ENCODE measurements around the gene LMLN.

Gene LMLN

DNA sequence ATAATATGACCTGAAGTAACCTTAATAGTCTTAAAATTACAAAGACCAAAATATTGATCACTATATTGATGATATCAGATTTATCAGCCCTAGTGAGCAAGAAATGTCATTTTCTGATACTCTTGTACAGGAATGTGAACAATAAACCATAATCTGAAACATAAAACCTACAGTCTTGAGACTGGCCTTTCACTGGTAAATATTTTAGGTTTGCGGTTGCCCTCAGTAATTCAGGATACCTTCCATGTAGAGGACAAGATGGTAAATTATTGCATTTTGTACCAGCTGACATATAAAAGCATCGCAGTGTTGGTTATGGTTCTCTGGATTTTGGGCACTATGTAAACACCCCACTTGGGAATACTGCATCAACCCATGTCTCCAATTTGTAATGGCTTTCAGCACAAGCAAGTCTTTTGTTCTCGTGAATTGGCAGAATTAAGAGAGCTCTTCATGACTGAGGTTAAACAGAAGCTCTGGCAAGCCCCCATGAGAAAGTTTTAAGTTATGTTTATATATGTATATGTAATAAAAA is 128.5 kb downstream of the LMLN start:
- TF ChIP-seq ZFP3 (CRISPR knock-in tag; IDR thresholded peaks at IDR 0.05), result no peak
- no peak for TF ChIP-seq TCF4 (CRISPR knock-in tag; IDR thresholded peaks at IDR 0.05; ENCODE audit: borderline replicate concordance)
- TF ChIP-seq, protein P1, sequence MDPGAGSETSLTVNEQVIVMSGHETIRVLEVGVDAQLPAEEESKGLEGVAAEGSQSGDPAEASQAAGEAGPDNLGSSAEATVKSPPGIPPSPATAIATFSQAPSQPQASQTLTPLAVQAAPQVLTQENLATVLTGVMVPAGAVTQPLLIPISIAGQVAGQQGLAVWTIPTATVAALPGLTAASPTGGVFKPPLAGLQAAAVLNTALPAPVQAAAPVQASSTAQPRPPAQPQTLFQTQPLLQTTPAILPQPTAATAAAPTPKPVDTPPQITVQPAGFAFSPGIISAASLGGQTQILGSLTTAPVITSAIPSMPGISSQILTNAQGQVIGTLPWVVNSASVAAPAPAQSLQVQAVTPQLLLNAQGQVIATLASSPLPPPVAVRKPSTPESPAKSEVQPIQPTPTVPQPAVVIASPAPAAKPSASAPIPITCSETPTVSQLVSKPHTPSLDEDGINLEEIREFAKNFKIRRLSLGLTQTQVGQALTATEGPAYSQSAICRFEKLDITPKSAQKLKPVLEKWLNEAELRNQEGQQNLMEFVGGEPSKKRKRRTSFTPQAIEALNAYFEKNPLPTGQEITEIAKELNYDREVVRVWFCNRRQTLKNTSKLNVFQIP (CRISPR knock-in tag; IDR thresholded peaks at IDR 0.05; ENCODE audit: borderline replicate concordance, low read depth), result no peak
- no peak for TF ChIP-seq ZNF565 (CRISPR knock-in tag; conservative IDR thresholded peaks at IDR 0.05; ENCODE audit: low read depth)
- TF ChIP-seq ESRRG (CRISPR knock-in tag; IDR thresholded peaks at IDR 0.05), result no peak
- no peak for TF ChIP-seq TOX (CRISPR knock-in tag; IDR thresholded peaks at IDR 0.05; ENCODE audit: borderline replicate concordance)
- TF ChIP-seq ZC3H10 (CRISPR knock-in tag; IDR thresholded peaks at IDR 0.05), result no peak
- TF ChIP-seq, protein P2, sequence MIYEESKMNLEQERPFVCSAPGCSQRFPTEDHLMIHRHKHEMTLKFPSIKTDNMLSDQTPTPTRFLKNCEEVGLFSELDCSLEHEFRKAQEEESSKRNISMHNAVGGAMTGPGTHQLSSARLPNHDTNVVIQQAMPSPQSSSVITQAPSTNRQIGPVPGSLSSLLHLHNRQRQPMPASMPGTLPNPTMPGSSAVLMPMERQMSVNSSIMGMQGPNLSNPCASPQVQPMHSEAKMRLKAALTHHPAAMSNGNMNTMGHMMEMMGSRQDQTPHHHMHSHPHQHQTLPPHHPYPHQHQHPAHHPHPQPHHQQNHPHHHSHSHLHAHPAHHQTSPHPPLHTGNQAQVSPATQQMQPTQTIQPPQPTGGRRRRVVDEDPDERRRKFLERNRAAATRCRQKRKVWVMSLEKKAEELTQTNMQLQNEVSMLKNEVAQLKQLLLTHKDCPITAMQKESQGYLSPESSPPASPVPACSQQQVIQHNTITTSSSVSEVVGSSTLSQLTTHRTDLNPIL (CRISPR knock-in tag; IDR thresholded peaks at IDR 0.05; ENCODE audit: low read depth), result no peak
- TF ChIP-seq, protein P3, sequence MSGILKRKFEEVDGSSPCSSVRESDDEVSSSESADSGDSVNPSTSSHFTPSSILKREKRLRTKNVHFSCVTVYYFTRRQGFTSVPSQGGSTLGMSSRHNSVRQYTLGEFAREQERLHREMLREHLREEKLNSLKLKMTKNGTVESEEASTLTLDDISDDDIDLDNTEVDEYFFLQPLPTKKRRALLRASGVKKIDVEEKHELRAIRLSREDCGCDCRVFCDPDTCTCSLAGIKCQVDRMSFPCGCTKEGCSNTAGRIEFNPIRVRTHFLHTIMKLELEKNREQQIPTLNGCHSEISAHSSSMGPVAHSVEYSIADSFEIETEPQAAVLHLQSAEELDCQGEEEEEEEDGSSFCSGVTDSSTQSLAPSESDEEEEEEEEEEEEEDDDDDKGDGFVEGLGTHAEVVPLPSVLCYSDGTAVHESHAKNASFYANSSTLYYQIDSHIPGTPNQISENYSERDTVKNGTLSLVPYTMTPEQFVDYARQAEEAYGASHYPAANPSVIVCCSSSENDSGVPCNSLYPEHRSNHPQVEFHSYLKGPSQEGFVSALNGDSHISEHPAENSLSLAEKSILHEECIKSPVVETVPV (CRISPR knock-in tag; IDR thresholded peaks at IDR 0.05), result no peak
- no peak for TF ChIP-seq ISL1 (CRISPR knock-in tag; IDR thresholded peaks at IDR 0.05)
- no peak for TF ChIP-seq ZNF8 (CRISPR knock-in tag; IDR thresholded peaks at IDR 0.05)
- no peak for TF ChIP-seq RARB (CRISPR knock-in tag; IDR thresholded peaks at IDR 0.05)
- no peak for TF ChIP-seq ARNTL (CRISPR knock-in tag; IDR thresholded peaks at IDR 0.05; ENCODE audit: borderline replicate concordance, low read depth)
- no peak for TF ChIP-seq BACH2 (CRISPR knock-in tag; IDR thresholded peaks at IDR 0.05; ENCODE audit: borderline replicate concordance)
- no peak for ATAC-seq

DNA sequence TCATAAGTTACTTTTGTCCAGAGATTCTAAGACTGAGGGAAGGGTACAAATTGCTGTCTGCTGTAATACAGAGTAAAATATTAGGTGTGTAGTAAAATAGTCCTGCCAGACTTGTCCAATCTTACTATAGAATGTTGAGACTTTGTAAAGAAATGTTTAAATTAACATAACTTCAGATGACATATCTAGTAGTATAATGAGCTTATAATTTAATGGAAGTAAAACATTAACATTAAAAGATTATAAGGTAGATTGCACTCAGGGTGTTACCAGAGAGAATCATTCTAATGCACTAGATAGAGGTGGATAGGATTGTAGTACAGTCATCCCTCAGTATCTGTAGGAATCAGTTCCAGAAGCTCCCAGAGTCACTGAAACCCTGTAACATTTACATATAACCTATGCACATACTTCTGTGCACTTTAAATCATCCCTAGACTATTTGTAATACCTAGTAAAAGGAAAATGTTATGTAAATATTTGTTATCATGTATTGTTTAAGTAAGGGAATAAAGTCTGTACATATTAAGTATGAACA is 130.8 kb downstream of the LMLN start:
- TF ChIP-seq ZNF70 (CRISPR knock-in tag; IDR thresholded peaks at IDR 0.05), result no peak
- TF ChIP-seq, protein P4, sequence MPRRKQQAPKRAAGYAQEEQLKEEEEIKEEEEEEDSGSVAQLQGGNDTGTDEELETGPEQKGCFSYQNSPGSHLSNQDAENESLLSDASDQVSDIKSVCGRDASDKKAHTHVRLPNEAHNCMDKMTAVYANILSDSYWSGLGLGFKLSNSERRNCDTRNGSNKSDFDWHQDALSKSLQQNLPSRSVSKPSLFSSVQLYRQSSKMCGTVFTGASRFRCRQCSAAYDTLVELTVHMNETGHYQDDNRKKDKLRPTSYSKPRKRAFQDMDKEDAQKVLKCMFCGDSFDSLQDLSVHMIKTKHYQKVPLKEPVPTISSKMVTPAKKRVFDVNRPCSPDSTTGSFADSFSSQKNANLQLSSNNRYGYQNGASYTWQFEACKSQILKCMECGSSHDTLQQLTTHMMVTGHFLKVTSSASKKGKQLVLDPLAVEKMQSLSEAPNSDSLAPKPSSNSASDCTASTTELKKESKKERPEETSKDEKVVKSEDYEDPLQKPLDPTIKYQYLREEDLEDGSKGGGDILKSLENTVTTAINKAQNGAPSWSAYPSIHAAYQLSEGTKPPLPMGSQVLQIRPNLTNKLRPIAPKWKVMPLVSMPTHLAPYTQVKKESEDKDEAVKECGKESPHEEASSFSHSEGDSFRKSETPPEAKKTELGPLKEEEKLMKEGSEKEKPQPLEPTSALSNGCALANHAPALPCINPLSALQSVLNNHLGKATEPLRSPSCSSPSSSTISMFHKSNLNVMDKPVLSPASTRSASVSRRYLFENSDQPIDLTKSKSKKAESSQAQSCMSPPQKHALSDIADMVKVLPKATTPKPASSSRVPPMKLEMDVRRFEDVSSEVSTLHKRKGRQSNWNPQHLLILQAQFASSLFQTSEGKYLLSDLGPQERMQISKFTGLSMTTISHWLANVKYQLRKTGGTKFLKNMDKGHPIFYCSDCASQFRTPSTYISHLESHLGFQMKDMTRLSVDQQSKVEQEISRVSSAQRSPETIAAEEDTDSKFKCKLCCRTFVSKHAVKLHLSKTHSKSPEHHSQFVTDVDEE (CRISPR knock-in tag; IDR thresholded peaks at IDR 0.05), result no peak
- TF ChIP-seq RARB (CRISPR knock-in tag; IDR thresholded peaks at IDR 0.05), result no peak
- no peak for TF ChIP-seq CSDC2 (CRISPR knock-in tag; IDR thresholded peaks at IDR 0.05)
- no peak for TF ChIP-seq TOX (CRISPR knock-in tag; IDR thresholded peaks at IDR 0.05; ENCODE audit: borderline replicate concordance)
- TF ChIP-seq ARNTL (CRISPR knock-in tag; IDR thresholded peaks at IDR 0.05; ENCODE audit: borderline replicate concordance, low read depth), result no peak
- TF ChIP-seq, protein P1 (CRISPR knock-in tag; IDR thresholded peaks at IDR 0.05; ENCODE audit: borderline replicate concordance, low read depth), result no peak
- TF ChIP-seq PPARA (CRISPR knock-in tag; IDR thresholded peaks at IDR 0.05; ENCODE audit: borderline replicate concordance), result no peak
- ATAC-seq, result no peak

DNA sequence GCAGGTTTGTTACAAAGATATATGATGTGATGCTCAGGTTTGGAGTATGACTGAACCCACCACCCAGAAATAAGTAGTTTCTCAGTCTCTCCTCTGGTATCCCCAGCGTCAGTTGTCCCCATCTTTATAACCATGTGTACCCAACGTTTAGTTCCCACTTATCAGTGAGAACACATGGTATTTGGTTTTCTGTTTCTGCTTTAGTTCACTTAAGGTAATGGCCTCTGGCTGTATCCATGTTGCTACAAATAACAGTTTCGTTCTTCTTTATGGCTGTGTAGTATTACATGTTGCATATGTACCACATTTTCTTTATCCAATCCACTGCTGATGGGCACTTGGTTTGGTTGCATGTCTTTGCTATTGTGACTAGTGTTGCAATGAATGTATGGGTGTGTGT is 132.3 kb downstream of the LMLN start:
- TF ChIP-seq ZFP30 (CRISPR knock-in tag; IDR thresholded peaks at IDR 0.05) (no peak), PPARA (CRISPR knock-in tag; IDR thresholded peaks at IDR 0.05; ENCODE audit: borderline replicate concordance) (no peak), ZNF8 (CRISPR knock-in tag; IDR thresholded peaks at IDR 0.05) (no peak), ESRRG (CRISPR knock-in tag; IDR thresholded peaks at IDR 0.05) (no peak)
- TF ChIP-seq, protein P3 (CRISPR knock-in tag; IDR thresholded peaks at IDR 0.05), result no peak
- no peak for ATAC-seq
